Astrocyte (in vitro differentiated cells and primary cell): Measurements from ENCODE around the gene ASF1B. TPM values are rescaled to one million over a fixed set of nuclear protein-coding genes. Genes with fewer than 3 reads are reported as not detected.

Experiments
- DNase-seq: peaks from one replicate; pipeline ENCODE4 v3.0.0-alpha.2; 2010; ENCODE audit warnings: low read depth
- FAIRE-seq: peaks from 2 replicates; lab custom pipeline; 2011; peaks lifted over from hg19 to GRCh38; lab: Jason Lieb, UNC
- H2AFZ ChIP-seq: 2 replicates; pipeline ENCODE4 v1.6.0; 2012; ENCODE audit warnings: low read depth, low read length, inconsistent platforms
- H3K27ac ChIP-seq: 2 replicates; pipeline ENCODE4 v1.5.1; 2011; ENCODE audit warnings: low read depth, low read length, inconsistent platforms
- H3K27me3 ChIP-seq: 2 replicates; pipeline ENCODE4 v1.6.0; 2011; ENCODE audit warnings: low read length, inconsistent platforms; ENCODE audit not compliant: insufficient read depth
- H3K36me3 ChIP-seq: 2 replicates; pipeline ENCODE4 v1.5.1; 2011; ENCODE audit warnings: low read length, inconsistent platforms; ENCODE audit not compliant: insufficient read depth
- H3K4me1 ChIP-seq: 2 replicates; pipeline ENCODE4 v1.5.1; 2011; ENCODE audit warnings: low read length, inconsistent platforms; ENCODE audit not compliant: insufficient read depth
- H3K4me2 ChIP-seq: 2 replicates; pipeline ENCODE4 v1.6.0; 2012; ENCODE audit warnings: low read length, inconsistent platforms
- H3K4me3 ChIP-seq: 2 replicates; pipeline ENCODE4 v1.5.1; 2011; ENCODE audit warnings: low read depth, mild to moderate bottlenecking, low read length, inconsistent platforms; ENCODE audit not compliant: insufficient read depth
- H3K79me2 ChIP-seq: 2 replicates; pipeline ENCODE4 v1.6.0; 2012; ENCODE audit warnings: mild to moderate bottlenecking, low read length, inconsistent platforms; ENCODE audit not compliant: insufficient read depth
- H3K9ac ChIP-seq: 2 replicates; pipeline ENCODE4 v1.6.0; 2012; ENCODE audit warnings: mild to moderate bottlenecking, low read length, inconsistent platforms
- H3K9me3 ChIP-seq: 2 replicates; pipeline ENCODE4 v1.5.1; 2012; ENCODE audit warnings: low read depth, mild to moderate bottlenecking, low read length, inconsistent platforms; ENCODE audit not compliant: insufficient read depth
- H4K20me1 ChIP-seq: 2 replicates; pipeline ENCODE4 v1.6.0; 2012; ENCODE audit warnings: low read length, inconsistent platforms; ENCODE audit not compliant: insufficient read depth
- H3K27ac Mint-ChIP-seq: one replicate; pipeline ENCODE4 v1.8.0; 2021; ENCODE audit warnings: mild to moderate bottlenecking, mixed read lengths; ENCODE audit not compliant: unreplicated experiment
- H3K27me3 Mint-ChIP-seq: one replicate; pipeline ENCODE4 v1.8.0; 2021; ENCODE audit warnings: low read depth, mixed read lengths; ENCODE audit not compliant: unreplicated experiment
- H3K36me3 Mint-ChIP-seq: one replicate; pipeline ENCODE4 v1.8.0; 2021; ENCODE audit warnings: low read depth, mixed read lengths; ENCODE audit not compliant: unreplicated experiment
- H3K4me1 Mint-ChIP-seq: one replicate; pipeline ENCODE4 v1.8.0; 2021; ENCODE audit warnings: low read depth, mixed read lengths; ENCODE audit not compliant: unreplicated experiment
- H3K4me3 Mint-ChIP-seq: one replicate; pipeline ENCODE4 v1.8.0; 2021; ENCODE audit warnings: mild to moderate bottlenecking, moderate library complexity, mixed read lengths; ENCODE audit not compliant: unreplicated experiment
- H3K9me3 Mint-ChIP-seq: one replicate; pipeline ENCODE4 v1.8.0; 2021; ENCODE audit warnings: mild to moderate bottlenecking, mixed read lengths; ENCODE audit not compliant: unreplicated experiment
- EZH2 ChIP-seq: IDR thresholded peaks from 2 replicates; pipeline ENCODE4 v1.6.1; 2012; ENCODE audit warnings: mild to moderate bottlenecking, low read length, inconsistent platforms; ENCODE audit not compliant: insufficient read depth
- total RNA-seq: library from RNA; stranded (reverse); gene quantifications from 2 replicates; pipeline ENCODE4 v1.2.1, GENCODE V29; 2021
- TF ChIP-seq, protein P1 (sequence below): IDR thresholded peaks from 2 replicates; pipeline ENCODE4 v1.5.1; 2011; ENCODE audit warnings: low read depth, mild to moderate bottlenecking, inconsistent platforms, low read length, moderate library complexity; ENCODE audit not compliant: insufficient read depth

ASF1B gene
- total RNA-seq, 1 donor from 2014 or later: 1.9 TPM

- Histone ChIP-seq H3K79me2 (no peaks in the 10 kb centered on the region), H3K36me3 (no peaks in the 10 kb centered on the region), H3K4me2 (no peak overlapping the region), H3K27ac (no peak overlapping the region), H3K9me3 (no peaks in the 10 kb centered on the region), H3K4me3 (no peak overlapping the region), H3K9ac (no peak overlapping the region), H3K4me1 (no peaks in the 10 kb centered on the region), H2AFZ (no peak overlapping the region), H3K27me3 (no peaks in the 10 kb centered on the region), H4K20me1 (no peaks in the 10 kb centered on the region)
- no peak for DNase-seq
- Mint-ChIP-seq H3K27ac (no peak overlapping the region), H3K4me1 (peaks cover 3% of the 10 kb centered on the region), H3K9me3 (no peaks in the 10 kb centered on the region), H3K36me3 (peaks cover 5% of the 10 kb centered on the region), H3K27me3 (no peaks in the 10 kb centered on the region), H3K4me3 (no peak overlapping the region)
- TF ChIP-seq EZH2: no peak
- TF ChIP-seq, protein P1, sequence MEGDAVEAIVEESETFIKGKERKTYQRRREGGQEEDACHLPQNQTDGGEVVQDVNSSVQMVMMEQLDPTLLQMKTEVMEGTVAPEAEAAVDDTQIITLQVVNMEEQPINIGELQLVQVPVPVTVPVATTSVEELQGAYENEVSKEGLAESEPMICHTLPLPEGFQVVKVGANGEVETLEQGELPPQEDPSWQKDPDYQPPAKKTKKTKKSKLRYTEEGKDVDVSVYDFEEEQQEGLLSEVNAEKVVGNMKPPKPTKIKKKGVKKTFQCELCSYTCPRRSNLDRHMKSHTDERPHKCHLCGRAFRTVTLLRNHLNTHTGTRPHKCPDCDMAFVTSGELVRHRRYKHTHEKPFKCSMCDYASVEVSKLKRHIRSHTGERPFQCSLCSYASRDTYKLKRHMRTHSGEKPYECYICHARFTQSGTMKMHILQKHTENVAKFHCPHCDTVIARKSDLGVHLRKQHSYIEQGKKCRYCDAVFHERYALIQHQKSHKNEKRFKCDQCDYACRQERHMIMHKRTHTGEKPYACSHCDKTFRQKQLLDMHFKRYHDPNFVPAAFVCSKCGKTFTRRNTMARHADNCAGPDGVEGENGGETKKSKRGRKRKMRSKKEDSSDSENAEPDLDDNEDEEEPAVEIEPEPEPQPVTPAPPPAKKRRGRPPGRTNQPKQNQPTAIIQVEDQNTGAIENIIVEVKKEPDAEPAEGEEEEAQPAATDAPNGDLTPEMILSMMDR: no peak
- FAIRE-seq: no peak
These were observed 28.5 kb upstream of the ASF1B start for GRCh38 chr19:14164724-14165493.

DNA sequence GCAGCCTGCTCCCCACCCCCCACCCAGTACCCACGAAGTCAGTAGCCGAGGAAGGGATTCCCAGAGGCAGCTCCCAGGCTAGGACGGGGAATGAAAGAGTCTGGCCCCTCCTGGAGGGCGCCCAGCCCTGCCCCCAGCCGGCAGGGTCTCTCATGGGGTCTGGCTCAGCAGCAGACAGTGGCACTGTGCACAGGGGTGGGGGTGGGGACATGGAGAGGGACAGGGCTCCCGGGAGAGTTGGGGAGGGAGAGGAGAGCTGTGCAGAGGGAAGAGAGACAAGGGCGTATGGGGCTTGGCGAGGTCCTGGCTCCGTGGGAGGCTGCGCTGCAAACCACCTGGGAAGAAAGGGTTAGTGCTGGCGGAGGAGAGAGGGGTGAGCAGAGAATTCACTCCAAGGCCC lies 27.7 kb upstream of the ASF1B start:
- Mint-ChIP-seq H3K27me3 (no peaks in the 10 kb centered on the region), H3K4me3 (no peak overlapping the region), H3K4me1 (peaks cover 3% of the 10 kb centered on the region), H3K36me3 (peaks cover 11% of the 10 kb centered on the region), H3K27ac (no peak overlapping the region), H3K9me3 (no peaks in the 10 kb centered on the region)
- Histone ChIP-seq H3K4me3 (no peak overlapping the region), H3K27ac (no peak overlapping the region), H3K79me2 (no peaks in the 10 kb centered on the region), H3K27me3 (no peaks in the 10 kb centered on the region), H3K4me1 (no peaks in the 10 kb centered on the region), H3K4me2 (no peak overlapping the region), H3K36me3 (no peaks in the 10 kb centered on the region), H4K20me1 (no peaks in the 10 kb centered on the region), H2AFZ (no peak overlapping the region), H3K9me3 (no peaks in the 10 kb centered on the region), H3K9ac (no peak overlapping the region)
- FAIRE-seq (no peak), DNase-seq (no peak)
- no peak for TF ChIP-seq EZH2
- TF ChIP-seq, protein P1: no peak

DNA sequence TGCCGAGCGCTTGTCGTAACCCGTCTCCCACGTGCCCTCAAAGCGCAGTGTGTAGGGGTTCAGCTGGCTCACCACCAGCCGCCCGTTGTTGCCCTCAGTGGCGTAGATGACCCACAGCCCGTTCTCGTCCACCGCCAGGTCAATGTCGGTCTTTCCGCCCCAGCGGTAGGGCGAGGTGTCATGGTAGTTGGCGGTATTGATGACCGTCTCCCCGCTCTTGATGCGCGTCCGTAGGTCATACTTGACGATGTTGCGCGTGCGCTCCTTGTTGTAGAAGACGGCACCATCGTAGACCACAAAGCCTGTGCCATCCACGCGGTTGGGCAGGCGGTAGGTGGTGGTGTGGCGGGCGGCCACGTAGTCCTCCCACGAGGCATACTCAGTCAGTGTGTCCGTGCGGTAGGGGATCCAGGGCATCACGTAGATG lies 26.5 kb upstream of the ASF1B start:
- Histone ChIP-seq H3K27me3 (no peaks in the 10 kb centered on the region), H3K4me1 (no peaks in the 10 kb centered on the region), H3K36me3 (no peaks in the 10 kb centered on the region), H2AFZ (no peak overlapping the region), H4K20me1 (no peaks in the 10 kb centered on the region), H3K9me3 (no peaks in the 10 kb centered on the region), H3K27ac (no peak overlapping the region), H3K79me2 (no peaks in the 10 kb centered on the region), H3K9ac (no peak overlapping the region), H3K4me3 (no peak overlapping the region), H3K4me2 (no peak overlapping the region)
- H3K9me3 Mint-ChIP-seq: no peaks in the 10 kb centered on the region
- no peak for DNase-seq
- no peak overlapping the region for H3K27ac Mint-ChIP-seq
- H3K36me3 Mint-ChIP-seq: peaks cover 12% of the 10 kb centered on the region
- no peaks in the 10 kb centered on the region for H3K27me3 Mint-ChIP-seq
- peaks cover 3% of the 10 kb centered on the region for H3K4me1 Mint-ChIP-seq
- FAIRE-seq: no peak
- no peak overlapping the region for H3K4me3 Mint-ChIP-seq
- no peak for TF ChIP-seq EZH2
- TF ChIP-seq, protein P1: no peak
